SK-N-SH (cell line): Measurements from ENCODE around the gene TUBGCP5. TPM values are rescaled to one million over a fixed set of nuclear protein-coding genes. Genes with fewer than 3 reads are reported as not detected.

ENCODE experiments used
- CTCF ChIA-PET: fragments of 300-600, 350-600 bp; formaldehyde crosslinking; extraction: SDS; loops from one replicate; lab custom pipeline; 2021; lab: Yijun Ruan, JAX
- POLR2A ChIA-PET: fragments of 350-600 bp; sonication (Branson Sonifier 250); formaldehyde crosslinking; extraction: SDS; loops from one replicate; lab custom pipeline; 2020; ENCODE audit warnings: antibody characterized with exemption, inconsistent platforms; lab: Yijun Ruan, JAX
- DNase-seq: peaks from one replicate; pipeline ENCODE4 v3.0.0; 2012
- H2AFZ ChIP-seq: fragments of 200-600 bp; sonication (generic); 2 replicates; pipeline ENCODE4 v1.8.1; 2016; ENCODE audit warnings: antibody characterized with exemption, mild to moderate bottlenecking, low read depth
- H3F3A ChIP-seq: fragments of 200-600 bp; sonication (generic); replicated peaks from 2 replicates; pipeline ENCODE3; 2016; ENCODE audit warnings: antibody characterized with exemption, mild to moderate bottlenecking; ENCODE audit not compliant: insufficient read depth
- H3K27ac ChIP-seq, 2 experiments: fragments of 200-500 bp in 1 of 2; fragments of 200-600 bp in 1 of 2; sonication (Bioruptor generic) in 1 of 2; sonication (generic), shearing (Covaris generic) in 1 of 2; 2 replicates each; pipeline versions ENCODE4 v1.5.1 to v1.6.1; 2014 to 2016; ENCODE audit warnings: low read depth in 2 of 2, inconsistent platforms in 1 of 2, low read length in 1 of 2, mild to moderate bottlenecking in 1 of 2, mixed read lengths in 1 of 2
- H3K27me3 ChIP-seq: fragments of 200-600 bp; sonication (generic), shearing (Covaris generic); 2 replicates; pipeline ENCODE4 v1.6.1; 2016; ENCODE audit warnings: mixed run types; ENCODE audit not compliant: insufficient read depth
- H3K36me3 ChIP-seq, 2 experiments: fragments of 200-500 bp in 1 of 2; fragments of 200-600 bp in 1 of 2; sonication (Bioruptor generic) in 1 of 2; sonication (generic) in 1 of 2; replicated peaks in 1 of 2; 2 replicates each; pipeline versions ENCODE3 to v1.5.1; 2014 to 2016; ENCODE audit warnings: low read length in 1 of 2, mild to moderate bottlenecking in 1 of 2; ENCODE audit not compliant: insufficient read depth in 2 of 2, control insufficient read depth in 1 of 2
- H3K4me1 ChIP-seq, 2 experiments: fragments of 200-500 bp in 1 of 2; fragments of 200-600 bp in 1 of 2; sonication (Bioruptor generic) in 1 of 2; sonication (generic), shearing (Covaris generic) in 1 of 2; 2 replicates each; pipeline versions ENCODE4 v1.5.1 to v1.6.1; 2014 to 2016; ENCODE audit warnings: low read depth in 1 of 2, low read length in 1 of 2, mixed run types in 1 of 2; ENCODE audit not compliant: insufficient read depth in 2 of 2, control insufficient read depth in 1 of 2
- H3K4me2 ChIP-seq: fragments of 200-600 bp; sonication (generic), shearing (Covaris generic); 2 replicates; pipeline ENCODE4 v1.6.1; 2017; ENCODE audit warnings: mixed run types
- H3K4me3 ChIP-seq, 2 experiments: fragments of 200-500 bp in 1 of 2; fragments of 200-600 bp in 1 of 2; sonication (Bioruptor generic) in 1 of 2; sonication (generic), shearing (Covaris generic) in 1 of 2; 2 replicates each; pipeline versions ENCODE4 v1.5.1 to v1.8.1; 2014 to 2016; ENCODE audit warnings: low read depth in 2 of 2, inconsistent platforms in 1 of 2, low read length in 1 of 2, mild to moderate bottlenecking in 1 of 2, mixed read lengths in 1 of 2, moderate library complexity in 1 of 2
- H3K79me2 ChIP-seq: fragments of 200-600 bp; sonication (generic); 2 replicates; pipeline ENCODE4 v1.8.1; 2017; ENCODE audit warnings: mild to moderate bottlenecking; ENCODE audit not compliant: insufficient read depth
- H3K9ac ChIP-seq: fragments of 200-600 bp; sonication (generic); 2 replicates; pipeline ENCODE4 v1.6.1; 2017; ENCODE audit warnings: mixed run types
- H3K9me2 ChIP-seq: fragments of 200-600 bp; sonication (generic); 2 replicates; pipeline ENCODE4 v1.6.1; 2017; ENCODE audit warnings: mixed run types
- H3K9me3 ChIP-seq: fragments of 200-600 bp; sonication (generic); 2 replicates; pipeline ENCODE4 v1.6.1; 2017; ENCODE audit warnings: mixed run types, mild to moderate bottlenecking, moderate library complexity
- H4K20me1 ChIP-seq: fragments of 200-600 bp; sonication (generic); 2 replicates; pipeline ENCODE4 v1.6.1; 2017; ENCODE audit warnings: mild to moderate bottlenecking, mixed run types; ENCODE audit not compliant: insufficient read depth
- CTCF ChIP-seq: fragments of 200-600 bp; sonication (generic); IDR thresholded peaks from 2 replicates; pipeline ENCODE4 v1.6.1; 2017; ENCODE audit warnings: antibody characterized with exemption, mild to moderate bottlenecking, moderate library complexity
- FOSL2 ChIP-seq: IDR thresholded peaks from 2 replicates; pipeline ENCODE4 v1.4.0; 2012; ENCODE audit warnings: low read depth, mild to moderate bottlenecking, moderate library complexity, borderline replicate concordance
- FOXJ3 ChIP-seq: sonication (generic); formaldehyde crosslinking; IDR thresholded peaks from 2 replicates; pipeline ENCODE4 v1.5.1; 2020; ENCODE audit warnings: mild to moderate bottlenecking, missing genetic modification reagents
- GATA2 ChIP-seq: sonication (generic); formaldehyde crosslinking; IDR thresholded peaks from 2 replicates; pipeline ENCODE4 v1.5.0; 2020; ENCODE audit warnings: mild to moderate bottlenecking, missing genetic modification reagents
- IRF3 ChIP-seq: fragments of 150-350 bp; IDR thresholded peaks from 2 replicates; pipeline ENCODE4 v1.6.1; 2016; ENCODE audit warnings: mild to moderate bottlenecking, low read depth, low read length
- POLR2AphosphoS5 ChIP-seq: IDR thresholded peaks from 2 replicates; pipeline ENCODE4 v1.6.1; 2012; ENCODE audit warnings: low read depth, low read length
- RXRA ChIP-seq: IDR thresholded peaks from 2 replicates; pipeline ENCODE4 v1.4.0; 2012; ENCODE audit warnings: low read depth, mild to moderate bottlenecking, borderline replicate concordance
- SMC3 ChIP-seq: IDR thresholded peaks from 2 replicates; pipeline ENCODE4 v1.6.1; 2012; ENCODE audit warnings: low read depth, low read length, improper control_type of control experiment
- USF1 ChIP-seq: IDR thresholded peaks from 2 replicates; pipeline ENCODE4 v1.4.0; 2012; ENCODE audit warnings: low read depth, borderline replicate concordance
- USF2 ChIP-seq: fragments of 150-350 bp; IDR thresholded peaks from 2 replicates; pipeline ENCODE4 v1.6.1; 2017; ENCODE audit warnings: antibody characterized with exemption, low read length, low read depth, borderline replicate concordance
- WGBS: methylation state at CpG from one replicate; pipeline ENCODE4 v1.1.6; 2017; ENCODE audit warnings: low lambda C conversion rate; 5-methylcytosine and 5-hydroxymethylcytosine counted together
- polyA plus RNA-seq, 3 experiments: library from polyadenylated mRNA; depleted of rRNA; stranded (reverse); fragments of >200 nt; gene quantifications; 2 replicates each; pipeline ENCODE4 v1.2.3, GENCODE V29; 2012

TUBGCP5 gene
- polyA plus RNA-seq, 1 of the 3 experiments (the other 2 are of a cell fraction) = 8.7 TPM

GRCh38 chr15:22955544-22956119 is 83.7 kb downstream of the TUBGCP5 start:
- H3F3A ChIP-seq = peaks cover 3% of the 10 kb centered on the region
- no peak overlapping the region for H3K4me3 ChIP-seq
- H2AFZ ChIP-seq = no peak overlapping the region
- H3K9me3 ChIP-seq = no peaks in the 10 kb centered on the region
- no peaks in the 10 kb centered on the region for H3K27me3 ChIP-seq
- TF ChIP-seq FOXJ3 (no peak), SMC3 (no peak), RXRA (no peak), CTCF (no peak), POLR2AphosphoS5 (no peak), GATA2 (no peak), USF2 (no peak), FOSL2 (no peak), USF1 (no peak), IRF3 (no peak)
- 97% methylated on average over 2 of the region's 6 CpGs for WGBS
- ChIA-PET CTCF (no interaction called here), POLR2A (no interaction called here)
- no peaks in the 10 kb centered on the region for H3K36me3 ChIP-seq
- no peak overlapping the region for H3K27ac ChIP-seq
- H3K4me2 ChIP-seq = no peak overlapping the region
- peaks cover 100% of the 10 kb centered on the region for H3K79me2 ChIP-seq
- no peak overlapping the region for H3K9ac ChIP-seq
- H4K20me1 ChIP-seq = peaks cover 92% of the 10 kb centered on the region
- no peak for DNase-seq
- H3K9me2 ChIP-seq = no peaks in the 10 kb centered on the region
- H3K4me1 ChIP-seq = peaks cover 0 to 35% of the 10 kb centered on the region in 2 experiments; a peak in 1 of 4 replicates
